ENCODE results near the gene TEAD4.

DNA sequence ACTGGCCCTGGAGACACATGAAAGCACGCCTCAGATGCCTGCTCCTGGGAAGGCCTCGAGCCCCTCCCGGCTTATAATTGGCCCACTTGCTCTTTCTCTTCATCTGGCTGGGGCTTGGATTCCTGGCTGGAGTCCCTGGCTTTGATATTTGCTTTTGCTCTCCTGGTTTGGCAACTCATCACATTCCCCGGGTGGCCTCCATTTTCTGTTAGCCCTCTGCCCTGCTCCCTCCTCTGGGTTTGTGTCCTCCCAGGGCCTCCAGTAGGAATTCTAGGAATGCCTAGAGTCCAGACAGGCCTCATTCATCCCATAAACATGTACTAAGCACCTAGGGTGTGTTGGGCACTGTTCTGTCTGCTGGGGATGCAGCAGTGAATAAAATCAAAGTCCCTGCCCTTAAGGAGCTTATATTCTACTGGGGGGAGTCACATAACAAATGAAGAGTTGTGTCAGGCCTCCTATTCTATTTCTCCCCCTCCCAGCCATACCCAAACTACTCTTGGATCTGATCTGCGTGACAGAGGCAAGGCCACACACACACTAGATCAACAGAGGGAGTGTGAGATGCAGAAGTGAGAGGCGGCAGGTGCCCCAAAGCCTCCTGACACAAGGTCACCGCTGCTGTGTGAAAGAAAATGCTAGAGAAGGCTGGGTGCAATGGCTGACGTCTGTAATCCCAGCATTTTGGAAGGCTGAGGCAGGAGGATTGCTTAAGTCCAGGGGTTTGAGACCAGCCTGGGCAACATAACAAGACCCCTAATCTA, 96.7 kb downstream of the TEAD4 start:
- no peak for TF ChIP-seq GATA3 (IDR thresholded peaks at IDR 0.05; ENCODE audit: low read depth, low read length)
- TF ChIP-seq GATA2 (IDR thresholded peaks at IDR 0.05; ENCODE audit: low read depth, low read length) = no peak
